ENCODE results near the gene AURKA. TPM values are rescaled to one million over a fixed set of nuclear protein-coding genes. Genes with fewer than 3 reads are reported as not detected.

AURKA gene
- total and polyA plus RNA-seq, 4 donors = 0.88 to 41.6 (median 2.7) TPM

DNA sequence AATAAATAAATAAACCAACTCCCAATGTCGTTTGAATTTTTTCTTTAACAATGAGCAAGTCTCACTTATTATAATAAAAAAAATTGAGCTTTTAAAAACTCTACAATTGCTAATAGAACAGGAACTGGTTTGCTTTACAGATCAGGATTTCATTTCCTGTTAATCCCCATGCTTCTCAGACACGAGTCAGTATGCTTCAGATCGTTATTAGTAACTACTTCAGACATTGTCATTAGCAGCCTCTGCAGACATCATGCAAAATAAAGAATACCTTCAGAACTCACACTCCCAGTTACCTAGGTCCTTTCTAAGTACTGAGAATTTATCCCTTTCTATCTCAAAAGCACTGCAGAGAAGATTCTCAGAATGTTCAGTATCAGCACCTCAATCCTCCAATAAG lies 43.3 kb downstream of the AURKA start (continued):
- TF ChIP-seq, protein P1, sequence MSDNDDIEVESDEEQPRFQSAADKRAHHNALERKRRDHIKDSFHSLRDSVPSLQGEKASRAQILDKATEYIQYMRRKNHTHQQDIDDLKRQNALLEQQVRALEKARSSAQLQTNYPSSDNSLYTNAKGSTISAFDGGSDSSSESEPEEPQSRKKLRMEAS (IDR thresholded peaks at IDR 0.05) = no peak
- TF ChIP-seq HNF4G (IDR thresholded peaks at IDR 0.05) (no peak), NR2F2 (IDR thresholded peaks at IDR 0.05) (no peak)

DNA sequence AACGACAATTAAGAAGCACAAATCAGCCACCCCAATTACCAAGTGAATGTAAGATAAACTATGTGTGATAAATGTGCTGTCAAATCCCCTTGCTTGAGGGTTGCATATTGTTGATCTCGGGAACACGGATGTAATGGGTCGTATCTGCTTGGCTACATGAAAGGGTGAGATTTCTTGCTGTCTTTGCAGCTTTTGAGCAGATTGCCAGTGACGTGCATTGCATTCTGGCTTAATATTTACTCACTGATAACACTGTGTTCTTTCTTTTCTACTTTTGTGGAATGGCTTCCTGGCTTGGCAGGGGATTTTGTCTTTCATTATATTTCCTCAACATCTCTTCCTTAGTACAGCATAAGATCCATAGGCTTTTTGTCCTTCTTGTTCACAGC lies 43.7 kb downstream of the AURKA start:
- peaks cover 0 to 4% (median 2%) of the 10 kb centered on the region in 4 donors for H3K27me3 ChIP-seq (ENCODE audit: control insufficient read depth in 4 of 4, insufficient read depth in 4 of 4, low read length in 3 of 4)
- H3K27ac ChIP-seq (ENCODE audit: low read depth in 1 of 2, low read length in 2 of 2) = peak overlapping the region in 1 of 2 donors; percentile 33
- H3K9ac ChIP-seq (ENCODE audit: low read depth in 1 of 2, low read length in 2 of 2) = no peak overlapping the region
- no peak overlapping the region for H3K4me3 ChIP-seq (ENCODE audit: low read depth in 1 of 3, low read length in 3 of 3)
- no peak for DNase-seq (ENCODE audit: low spot score)
- 12% methylated on average over 5 of the region's 5 CpGs for WGBS
- H3K36me3 ChIP-seq (ENCODE audit: control insufficient read depth in 4 of 4, insufficient read depth in 3 of 4, low read depth in 1 of 4, low read length in 3 of 4) = no peaks in the 10 kb centered on the region
- H3K4me1 ChIP-seq (ENCODE audit: control insufficient read depth in 4 of 4, insufficient read depth in 4 of 4, low read length in 3 of 4) = peaks cover 2 to 18% (median 13%) of the 10 kb centered on the region in 4 donors
- no peaks in the 10 kb centered on the region for H3K9me3 ChIP-seq (ENCODE audit: control insufficient read depth in 4 of 4, low read length in 3 of 4)
- no peak for TF ChIP-seq CTCF (IDR thresholded peaks at IDR 0.05; ENCODE audit: low read depth, low read length, missing input control)
- no peak for TF ChIP-seq ATF3 (IDR thresholded peaks at IDR 0.05)
- TF ChIP-seq, protein P1 (IDR thresholded peaks at IDR 0.05) = no peak
- TF ChIP-seq EGR1 (IDR thresholded peaks at IDR 0.05; ENCODE audit: low read depth in 2 of 2) = no peak
- TF ChIP-seq, protein P2, sequence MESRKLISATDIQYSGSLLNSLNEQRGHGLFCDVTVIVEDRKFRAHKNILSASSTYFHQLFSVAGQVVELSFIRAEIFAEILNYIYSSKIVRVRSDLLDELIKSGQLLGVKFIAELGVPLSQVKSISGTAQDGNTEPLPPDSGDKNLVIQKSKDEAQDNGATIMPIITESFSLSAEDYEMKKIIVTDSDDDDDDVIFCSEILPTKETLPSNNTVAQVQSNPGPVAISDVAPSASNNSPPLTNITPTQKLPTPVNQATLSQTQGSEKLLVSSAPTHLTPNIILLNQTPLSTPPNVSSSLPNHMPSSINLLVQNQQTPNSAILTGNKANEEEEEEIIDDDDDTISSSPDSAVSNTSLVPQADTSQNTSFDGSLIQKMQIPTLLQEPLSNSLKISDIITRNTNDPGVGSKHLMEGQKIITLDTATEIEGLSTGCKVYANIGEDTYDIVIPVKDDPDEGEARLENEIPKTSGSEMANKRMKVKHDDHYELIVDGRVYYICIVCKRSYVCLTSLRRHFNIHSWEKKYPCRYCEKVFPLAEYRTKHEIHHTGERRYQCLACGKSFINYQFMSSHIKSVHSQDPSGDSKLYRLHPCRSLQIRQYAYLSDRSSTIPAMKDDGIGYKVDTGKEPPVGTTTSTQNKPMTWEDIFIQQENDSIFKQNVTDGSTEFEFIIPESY (IDR thresholded peaks at IDR 0.05) = no peak
- TF ChIP-seq NR2F2 (IDR thresholded peaks at IDR 0.05) = no peak
- TF ChIP-seq FOXA2 (IDR thresholded peaks at IDR 0.05) = peak; percentile 52
- TF ChIP-seq FOXA1 (IDR thresholded peaks at IDR 0.05) = no peak
- peak; percentile 77 for TF ChIP-seq SP1 (IDR thresholded peaks at IDR 0.05)
- TF ChIP-seq JUND (IDR thresholded peaks at IDR 0.05) = peak in 1 of 2 donors; percentile 23
- peak; percentile 6 to 21 for TF ChIP-seq RAD21 (IDR thresholded peaks at IDR 0.05)
- TF ChIP-seq, protein P3, sequence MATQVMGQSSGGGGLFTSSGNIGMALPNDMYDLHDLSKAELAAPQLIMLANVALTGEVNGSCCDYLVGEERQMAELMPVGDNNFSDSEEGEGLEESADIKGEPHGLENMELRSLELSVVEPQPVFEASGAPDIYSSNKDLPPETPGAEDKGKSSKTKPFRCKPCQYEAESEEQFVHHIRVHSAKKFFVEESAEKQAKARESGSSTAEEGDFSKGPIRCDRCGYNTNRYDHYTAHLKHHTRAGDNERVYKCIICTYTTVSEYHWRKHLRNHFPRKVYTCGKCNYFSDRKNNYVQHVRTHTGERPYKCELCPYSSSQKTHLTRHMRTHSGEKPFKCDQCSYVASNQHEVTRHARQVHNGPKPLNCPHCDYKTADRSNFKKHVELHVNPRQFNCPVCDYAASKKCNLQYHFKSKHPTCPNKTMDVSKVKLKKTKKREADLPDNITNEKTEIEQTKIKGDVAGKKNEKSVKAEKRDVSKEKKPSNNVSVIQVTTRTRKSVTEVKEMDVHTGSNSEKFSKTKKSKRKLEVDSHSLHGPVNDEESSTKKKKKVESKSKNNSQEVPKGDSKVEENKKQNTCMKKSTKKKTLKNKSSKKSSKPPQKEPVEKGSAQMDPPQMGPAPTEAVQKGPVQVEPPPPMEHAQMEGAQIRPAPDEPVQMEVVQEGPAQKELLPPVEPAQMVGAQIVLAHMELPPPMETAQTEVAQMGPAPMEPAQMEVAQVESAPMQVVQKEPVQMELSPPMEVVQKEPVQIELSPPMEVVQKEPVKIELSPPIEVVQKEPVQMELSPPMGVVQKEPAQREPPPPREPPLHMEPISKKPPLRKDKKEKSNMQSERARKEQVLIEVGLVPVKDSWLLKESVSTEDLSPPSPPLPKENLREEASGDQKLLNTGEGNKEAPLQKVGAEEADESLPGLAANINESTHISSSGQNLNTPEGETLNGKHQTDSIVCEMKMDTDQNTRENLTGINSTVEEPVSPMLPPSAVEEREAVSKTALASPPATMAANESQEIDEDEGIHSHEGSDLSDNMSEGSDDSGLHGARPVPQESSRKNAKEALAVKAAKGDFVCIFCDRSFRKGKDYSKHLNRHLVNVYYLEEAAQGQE (IDR thresholded peaks at IDR 0.05) = no peak
- TF ChIP-seq HNF4A (conservative IDR thresholded peaks at IDR 0.05) = peak; percentile 18 to 33
- TF ChIP-seq RXRA (IDR thresholded peaks at IDR 0.05) = peak in 1 of 2 donors; percentile 40
- peak; percentile 29 for TF ChIP-seq TAF1 (conservative IDR thresholded peaks at IDR 0.05)
- TF ChIP-seq HNF4G (IDR thresholded peaks at IDR 0.05) = no peak
- no peak for TF ChIP-seq GABPA (IDR thresholded peaks at IDR 0.05 in 1 of 2, conservative IDR thresholded peaks at IDR 0.05 in 1 of 2)
- peak; percentile 92 for TF ChIP-seq YY1 (IDR thresholded peaks at IDR 0.05)

Measured in liver (tissue), 9 donors.